GM19035 (cell line): Measurements from ENCODE around the gene HMG20A.
"Not testable (repeated sequence)": the region's sequence is repeated elsewhere in the genome, so short reads cannot be mapped to it uniquely, and the experiment has no call there.

ENCODE experiments used
- ATAC-seq: cut with Tn5 transposase; IDR thresholded peaks from one replicate; pipeline ENCODE4 v1.9.1; 2021; ENCODE audit not compliant: unreplicated experiment

Gene HMG20A

DNA sequence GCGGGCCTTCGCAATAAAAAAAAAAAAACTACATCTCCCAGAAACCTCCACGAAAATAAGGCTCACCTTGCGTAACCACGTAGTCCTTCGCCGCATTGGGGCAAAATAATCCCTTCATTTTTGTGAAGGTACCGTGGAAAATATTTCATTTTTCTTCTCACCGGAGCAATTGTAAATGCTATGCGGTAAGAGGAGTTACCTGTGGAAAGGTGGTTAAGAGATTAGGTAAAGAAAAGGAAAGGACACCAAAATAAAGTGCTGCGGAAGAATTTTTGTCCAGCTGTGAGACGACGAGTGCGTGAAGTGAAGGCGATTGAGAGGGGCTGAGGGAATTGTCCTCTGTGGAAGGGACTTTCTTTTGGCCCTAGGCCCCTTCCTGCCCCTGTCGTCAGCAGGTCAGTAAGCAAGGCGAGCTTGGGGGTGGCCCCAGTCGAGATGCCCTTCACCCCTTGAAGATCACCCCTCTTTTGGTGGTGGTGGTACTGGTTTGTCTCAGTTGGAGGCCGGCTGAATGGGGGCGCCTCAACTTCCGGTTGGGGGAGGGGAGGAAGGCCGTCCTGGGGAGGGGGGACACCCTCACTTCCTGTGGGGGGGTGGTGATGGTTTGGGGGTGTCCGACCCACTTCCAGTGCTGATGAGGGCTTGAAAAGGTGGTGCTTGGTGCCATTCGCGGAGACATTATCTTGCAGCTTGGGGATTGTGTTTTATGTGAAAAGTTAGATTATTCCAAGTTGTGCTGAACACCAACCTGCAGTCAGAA lies at the start of gene HMG20A:
TSS of gene HMG20A (plus strand) at position 279 of the 760 bp plus-strand sequence. CDS start 37,520 bp downstream, outside the sequence.
- peak; percentile 54 for ATAC-seq

DNA sequence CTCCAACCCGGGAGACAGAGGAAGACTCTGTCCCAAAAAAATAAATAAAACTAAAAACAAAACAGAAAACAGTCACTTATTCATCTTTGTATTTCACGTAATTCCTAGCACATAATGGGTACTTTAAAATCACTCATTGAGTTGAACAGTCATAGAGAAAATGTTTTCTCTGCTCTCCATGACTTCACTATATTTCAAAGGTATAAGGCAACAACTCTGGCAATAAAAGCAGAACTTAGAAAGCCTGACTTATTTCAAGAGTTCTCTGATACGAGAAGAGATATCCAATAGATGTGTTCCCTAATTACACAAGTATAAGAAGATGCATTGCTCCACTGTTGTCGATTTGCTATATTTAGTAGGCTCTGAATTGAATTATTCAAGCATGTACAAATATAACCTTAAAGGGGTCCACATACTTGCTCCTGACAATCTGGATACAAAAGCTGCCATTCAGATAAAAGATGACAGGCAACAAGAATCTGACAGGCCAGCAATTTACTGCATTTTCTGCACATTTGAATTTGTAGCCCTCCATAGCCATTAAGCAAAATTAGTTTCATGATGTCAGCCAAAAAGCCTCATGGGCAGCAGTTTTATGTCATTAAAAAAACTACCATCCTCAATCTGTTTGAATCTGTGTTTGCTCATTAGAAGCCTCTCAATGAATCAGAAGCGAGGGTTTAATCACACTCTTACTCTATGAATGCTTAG lies 48.7 kb upstream of the HMG20A start:
- no peak for ATAC-seq

DNA sequence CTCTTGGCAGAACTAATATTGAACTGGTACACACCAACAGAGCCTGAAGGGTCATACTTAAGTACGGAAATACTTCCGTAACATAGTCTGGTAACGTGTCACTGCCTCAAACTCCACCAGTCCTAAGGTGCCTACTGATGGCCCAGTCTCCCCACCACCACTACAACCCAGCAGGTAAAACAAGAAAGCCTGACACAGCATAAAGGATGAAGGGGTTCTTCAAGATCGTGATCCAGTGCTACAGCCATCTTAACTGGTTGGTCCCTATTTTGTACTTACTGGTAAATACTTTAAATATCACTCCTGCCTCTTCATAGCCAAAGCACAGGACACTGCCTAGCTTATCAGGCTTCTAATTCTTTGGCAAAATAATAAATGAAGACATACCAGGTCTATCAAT lies 47.2 kb upstream of the HMG20A start:
- no peak for ATAC-seq

DNA sequence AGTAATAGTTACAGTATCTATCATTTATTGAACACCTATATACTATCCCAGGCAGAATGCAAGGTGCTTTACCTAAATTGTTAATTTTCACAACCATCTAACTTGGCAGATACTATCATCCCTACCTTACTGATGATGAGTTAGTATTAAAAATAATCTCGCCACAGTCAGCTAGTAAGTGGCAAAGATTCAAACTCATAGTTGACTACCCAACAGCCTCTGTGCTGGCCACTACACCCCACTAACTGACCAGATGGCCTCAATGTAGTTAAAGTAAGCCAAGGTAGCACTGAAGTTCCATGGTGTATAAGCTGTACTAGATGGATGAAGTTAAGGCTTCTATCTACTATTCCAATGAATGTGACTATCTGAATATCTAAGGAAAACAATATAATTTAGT lies 45.6 kb upstream of the HMG20A start:
- ATAC-seq, result no peak

DNA sequence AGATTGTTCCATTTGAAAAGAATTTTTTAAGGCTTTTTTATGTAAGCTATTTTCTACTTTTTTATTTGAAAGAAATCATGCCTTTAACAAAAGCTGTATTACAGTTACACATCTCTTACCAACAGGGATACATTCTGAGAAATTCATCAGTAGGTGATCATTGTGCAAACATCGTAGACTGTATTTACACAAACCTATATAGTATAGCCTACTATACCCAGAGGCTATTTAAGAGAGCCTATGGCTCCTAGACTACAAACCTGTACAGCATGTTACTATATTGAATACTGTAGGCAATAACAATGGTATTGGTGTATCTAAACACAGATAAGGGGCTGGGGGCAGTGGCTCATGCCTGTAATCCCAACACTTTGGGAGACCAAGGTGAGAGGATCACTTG lies 43.9 kb upstream of the HMG20A start:
- no peak for ATAC-seq

DNA sequence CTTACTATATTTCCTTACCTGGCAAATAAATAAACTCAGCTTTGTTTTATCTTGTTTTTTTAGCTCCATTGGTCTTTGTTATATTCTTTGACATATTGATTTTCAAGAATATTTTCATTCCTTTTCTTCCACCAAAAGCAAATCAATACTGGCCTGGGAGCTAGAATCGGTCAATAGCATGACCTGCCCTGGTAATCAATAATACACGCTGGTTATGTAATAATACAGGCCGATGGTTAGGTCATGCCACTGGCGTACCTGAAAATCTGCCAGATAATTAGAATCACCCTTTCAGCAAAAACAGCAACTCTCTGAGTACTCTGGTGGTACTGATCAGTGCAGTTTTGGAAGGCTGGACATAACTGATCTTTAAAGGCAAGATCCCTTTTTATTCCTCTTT lies 40.7 kb upstream of the HMG20A start:
- no peak for ATAC-seq

DNA sequence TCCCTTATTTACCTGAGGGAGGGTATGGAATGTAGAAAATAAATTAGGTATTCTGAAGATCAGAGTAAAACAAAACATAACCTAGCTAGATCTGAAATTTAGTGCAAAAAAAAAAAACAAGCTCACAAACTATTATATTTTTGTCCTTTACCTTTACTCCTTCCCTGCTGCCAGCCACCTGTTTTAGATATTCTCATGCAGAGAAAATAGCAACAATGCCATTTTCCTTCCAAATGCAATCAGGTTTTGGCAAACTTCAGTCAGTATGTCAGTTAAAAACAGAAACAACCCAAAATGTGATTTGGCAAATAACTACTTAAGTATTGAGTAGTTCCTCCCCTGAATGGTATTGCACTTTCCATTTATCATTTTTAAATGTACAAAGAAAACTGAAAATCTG lies 36.6 kb upstream of the HMG20A start:
- ATAC-seq, result no peak

DNA sequence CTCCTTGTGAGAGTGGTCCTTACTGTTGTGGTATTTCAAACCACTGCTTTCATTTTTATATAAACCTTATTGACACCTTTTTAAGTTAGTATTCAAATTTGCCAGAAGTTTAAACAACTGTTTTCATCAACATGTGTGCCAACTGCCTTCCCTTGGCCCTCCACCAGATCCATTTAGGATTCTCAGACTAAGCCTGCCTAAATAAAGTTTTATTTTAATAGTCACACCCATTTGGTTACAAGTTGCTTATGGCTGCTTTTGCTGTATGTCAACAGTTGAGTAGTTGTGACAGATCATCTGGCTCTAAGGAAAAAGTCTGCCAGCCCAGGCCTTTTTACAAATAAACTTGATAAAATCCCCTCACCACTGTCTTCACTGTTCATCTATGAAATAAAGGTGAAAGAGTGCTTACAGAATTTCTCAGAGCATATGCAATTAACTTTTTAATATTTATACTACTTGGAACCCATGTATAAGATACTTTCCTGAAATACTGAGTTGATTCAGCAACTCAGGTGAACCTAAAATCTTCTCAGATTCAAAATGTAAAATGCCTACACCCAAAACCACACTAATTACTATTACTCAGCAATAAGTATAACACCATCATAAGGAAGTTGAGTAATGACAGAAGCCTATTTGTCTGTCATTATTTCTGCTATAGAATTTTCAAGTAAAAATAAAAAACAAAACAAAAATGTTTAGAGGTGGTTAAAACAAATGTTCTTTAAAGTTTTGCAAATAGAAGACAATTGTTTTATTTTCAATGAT lies 35.9 kb upstream of the HMG20A start:
- no peak for ATAC-seq

DNA sequence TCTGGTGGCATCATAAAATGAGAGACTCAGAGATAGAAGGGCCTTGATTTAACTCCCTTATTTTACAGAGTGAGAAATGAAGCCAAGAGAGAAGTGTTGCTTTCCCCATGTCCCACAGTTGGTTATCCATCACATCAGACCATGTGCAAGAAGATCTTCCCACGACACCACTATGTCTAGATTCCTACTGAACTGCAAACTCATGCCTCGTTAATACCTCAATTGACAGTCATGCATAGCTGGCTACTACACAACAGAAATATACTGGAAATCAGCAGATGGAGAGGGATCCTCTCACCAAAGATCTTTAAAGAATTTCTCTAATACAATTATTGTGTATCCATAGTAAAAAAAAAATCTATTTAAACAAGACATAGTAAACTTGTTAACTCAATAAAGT lies 34.1 kb upstream of the HMG20A start:
- ATAC-seq, result no peak

DNA sequence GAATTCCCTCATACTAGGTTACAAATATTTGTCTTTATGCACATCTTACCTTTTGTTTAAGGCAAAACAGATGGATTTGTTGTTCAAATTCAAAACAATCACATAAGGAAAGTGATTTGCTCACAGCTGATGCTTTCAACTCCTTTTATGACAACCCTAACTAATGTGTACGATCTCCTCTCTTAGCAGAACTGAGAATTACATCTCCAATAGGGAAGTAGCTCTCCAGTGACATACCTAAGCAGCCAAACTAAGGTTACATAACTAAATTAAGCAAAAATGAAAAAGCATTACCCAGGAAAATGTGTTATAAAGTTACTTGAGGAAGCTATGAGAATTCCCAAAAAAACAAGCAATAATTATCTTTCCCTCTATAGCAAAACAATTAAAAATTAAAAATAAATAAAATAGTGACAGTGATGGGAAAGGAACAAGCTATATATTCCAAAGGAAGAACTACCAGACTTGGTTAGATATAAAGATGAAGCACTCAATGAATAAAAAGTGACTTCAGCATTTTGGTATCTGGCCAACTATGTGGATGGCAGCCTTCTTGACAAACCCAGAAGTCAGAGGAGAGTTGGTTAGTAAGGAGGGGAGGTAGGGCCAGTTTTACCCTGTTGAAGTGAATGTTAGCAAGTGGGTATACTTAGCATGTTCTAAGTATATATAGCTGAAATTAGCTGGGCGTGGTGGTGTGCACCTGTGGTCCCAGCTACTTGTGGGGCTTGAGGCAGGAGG lies 33.2 kb upstream of the HMG20A start:
- no peak for ATAC-seq

DNA sequence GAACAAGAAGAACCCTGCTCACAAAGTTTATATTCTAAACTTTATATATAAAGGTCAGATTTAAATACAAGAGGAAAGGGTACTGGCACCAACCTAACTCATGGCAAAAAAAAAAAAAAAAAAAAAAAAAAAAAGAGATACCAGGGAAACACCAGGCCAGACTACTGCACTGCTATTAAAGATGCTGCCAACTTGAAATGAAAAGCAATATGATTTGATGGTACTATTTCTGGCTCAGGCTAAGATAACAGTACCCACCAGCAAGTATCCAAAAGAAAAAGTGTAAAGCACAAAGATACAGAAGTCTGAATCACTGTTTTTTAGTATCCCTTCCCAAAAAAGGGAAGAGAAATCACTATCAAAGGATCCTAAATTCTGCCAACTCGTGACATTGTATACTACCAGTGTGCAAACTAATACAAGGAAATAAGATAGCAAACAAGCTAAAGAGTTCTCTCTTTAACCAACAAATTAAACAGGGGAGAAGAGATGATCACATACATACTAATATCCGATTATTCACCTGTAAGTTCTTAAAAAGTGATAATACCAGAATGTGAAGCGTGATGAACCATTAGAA lies 29.2 kb upstream of the HMG20A start:
- no peak for ATAC-seq

DNA sequence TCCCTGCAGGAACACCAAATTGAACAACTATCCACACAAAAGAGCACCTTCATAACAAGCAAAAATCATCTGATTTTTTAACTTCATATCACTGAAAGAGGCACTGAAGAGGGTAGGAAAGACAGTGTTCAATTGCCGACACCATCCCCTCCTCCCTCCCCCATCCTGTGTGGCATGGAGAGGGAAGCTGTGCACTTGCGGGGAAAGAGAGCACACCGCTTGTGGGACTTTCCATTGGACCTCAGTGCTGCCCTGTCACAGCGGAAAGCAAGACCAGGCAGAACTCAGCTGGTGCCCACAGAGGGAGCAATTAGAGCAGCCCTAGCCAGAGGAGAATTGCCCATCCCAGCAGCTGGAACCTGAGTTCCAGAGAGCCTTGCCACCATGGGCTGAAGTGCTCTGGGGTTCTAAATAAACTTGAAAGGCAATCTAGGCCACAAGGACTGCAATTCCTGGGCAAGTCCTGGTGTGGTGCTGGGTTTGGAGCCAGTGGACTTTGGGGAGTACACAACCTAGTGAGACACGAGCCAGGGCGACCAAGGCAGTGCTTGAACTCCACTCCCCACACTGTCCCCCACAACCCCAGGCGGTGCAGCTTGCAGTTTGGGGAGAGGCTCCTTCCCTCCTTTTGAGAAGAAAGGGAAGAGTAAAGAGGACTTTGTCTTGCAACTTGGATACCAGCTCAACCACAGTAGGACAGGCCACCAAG lies 27.8 kb upstream of the HMG20A start:
- ATAC-seq, result no peak

DNA sequence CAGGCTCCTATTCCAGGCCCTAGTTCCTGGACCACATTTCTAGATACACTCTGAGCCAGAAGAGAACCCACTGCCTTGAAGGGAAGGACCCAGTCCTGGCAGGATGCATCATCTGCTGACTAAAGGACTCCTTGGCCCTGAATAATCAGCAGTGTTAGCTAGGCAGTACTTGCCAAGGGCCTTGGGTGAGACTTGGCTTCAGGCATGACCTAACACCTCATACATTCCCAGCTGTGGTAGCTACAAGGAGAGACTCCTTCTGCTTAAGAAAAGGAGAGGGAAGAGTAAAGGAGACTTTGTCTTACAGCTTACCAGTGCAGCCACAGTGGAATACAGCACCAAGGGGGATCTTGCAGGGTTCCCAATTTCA lies 27.2 kb upstream of the HMG20A start:
- no peak for ATAC-seq

DNA sequence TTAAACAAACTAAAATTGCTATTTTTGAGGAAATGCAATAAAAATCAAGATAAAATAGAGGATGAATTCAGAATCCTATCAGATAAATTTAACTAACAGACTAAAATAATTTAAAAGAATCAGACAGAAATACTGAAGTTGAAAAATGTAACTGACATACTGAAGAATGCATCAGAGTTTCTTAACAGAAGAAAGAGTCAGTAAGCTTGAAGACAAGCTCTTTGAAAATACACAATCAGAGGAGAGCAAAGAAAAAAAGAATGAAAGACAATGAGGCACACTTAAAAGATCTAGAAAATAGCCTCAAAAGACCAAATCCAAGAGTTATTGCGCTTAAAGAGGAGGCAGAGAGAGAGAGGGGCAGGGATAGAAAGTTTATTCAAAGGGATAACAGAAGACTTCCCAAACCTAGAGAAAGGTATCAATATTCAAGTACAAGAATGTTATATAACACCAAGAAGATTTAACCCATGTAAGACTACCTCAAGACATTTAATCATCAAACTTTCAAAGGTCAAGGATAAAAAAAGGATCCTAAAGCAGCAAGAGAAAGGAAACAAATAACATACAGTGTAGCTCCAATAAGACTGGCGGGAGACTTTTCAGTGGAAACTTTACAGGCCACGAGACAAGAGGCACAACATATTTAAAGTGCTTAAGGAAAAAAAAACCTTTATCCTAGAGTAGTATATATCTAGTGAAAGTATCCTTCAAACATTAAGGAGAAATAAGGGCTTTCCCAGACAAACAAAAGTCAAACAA lies 25.5 kb upstream of the HMG20A start:
- ATAC-seq, result no peak

DNA sequence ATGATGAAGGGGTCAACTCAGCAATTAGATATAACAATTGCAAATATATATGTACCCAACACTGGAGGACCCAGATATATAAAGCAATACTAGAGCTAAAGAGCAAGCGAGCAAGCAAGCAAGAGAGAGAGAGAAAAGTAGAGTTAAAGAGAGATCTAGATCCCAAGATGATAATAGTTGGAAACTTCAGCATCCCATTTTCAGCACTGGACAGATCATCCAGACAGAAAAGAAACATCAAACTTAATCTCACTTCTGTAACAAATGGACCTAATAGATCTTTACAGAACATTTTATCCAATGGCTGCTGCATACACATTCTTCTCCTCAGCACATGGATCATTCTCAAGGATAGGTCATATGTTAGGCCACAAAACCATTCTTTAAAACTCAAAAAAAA lies 24.0 kb upstream of the HMG20A start:
- ATAC-seq, result no peak

DNA sequence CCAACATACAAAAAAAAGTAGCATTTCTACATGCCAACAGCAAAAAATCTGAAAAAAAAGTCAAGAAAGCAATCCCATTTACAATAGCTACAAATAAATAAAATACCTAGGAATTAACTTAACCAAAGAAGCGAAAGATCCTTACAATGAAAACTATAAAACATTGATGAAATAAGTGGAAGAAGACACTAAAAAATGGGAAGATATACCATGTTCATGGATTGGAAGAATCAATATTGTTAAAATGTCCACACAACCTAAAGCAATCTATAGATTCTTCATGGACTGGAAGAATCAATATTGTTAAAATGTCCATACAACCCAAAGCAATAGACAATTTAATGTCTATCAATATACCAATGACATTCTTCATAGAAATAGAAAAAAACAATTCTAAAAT lies 21.8 kb upstream of the HMG20A start:
- no peak for ATAC-seq

DNA sequence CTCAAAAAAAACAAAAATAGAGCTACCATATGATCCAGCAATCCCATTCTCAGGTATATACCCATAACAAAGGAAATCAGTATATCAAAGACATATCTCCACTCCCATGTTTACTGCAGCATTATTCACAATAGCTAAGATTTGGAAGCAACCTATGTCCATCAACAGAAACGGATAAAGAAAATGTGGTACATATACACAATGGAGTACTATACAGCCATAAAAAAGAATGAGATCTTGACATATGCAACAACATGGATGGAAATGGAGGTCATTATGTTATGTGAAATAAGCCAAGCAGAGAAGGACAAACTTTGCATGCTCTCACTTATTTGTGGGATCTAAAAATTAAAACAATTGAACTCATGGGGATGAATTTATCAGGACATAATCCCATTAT lies 20.4 kb upstream of the HMG20A start:
- ATAC-seq, result no peak

DNA sequence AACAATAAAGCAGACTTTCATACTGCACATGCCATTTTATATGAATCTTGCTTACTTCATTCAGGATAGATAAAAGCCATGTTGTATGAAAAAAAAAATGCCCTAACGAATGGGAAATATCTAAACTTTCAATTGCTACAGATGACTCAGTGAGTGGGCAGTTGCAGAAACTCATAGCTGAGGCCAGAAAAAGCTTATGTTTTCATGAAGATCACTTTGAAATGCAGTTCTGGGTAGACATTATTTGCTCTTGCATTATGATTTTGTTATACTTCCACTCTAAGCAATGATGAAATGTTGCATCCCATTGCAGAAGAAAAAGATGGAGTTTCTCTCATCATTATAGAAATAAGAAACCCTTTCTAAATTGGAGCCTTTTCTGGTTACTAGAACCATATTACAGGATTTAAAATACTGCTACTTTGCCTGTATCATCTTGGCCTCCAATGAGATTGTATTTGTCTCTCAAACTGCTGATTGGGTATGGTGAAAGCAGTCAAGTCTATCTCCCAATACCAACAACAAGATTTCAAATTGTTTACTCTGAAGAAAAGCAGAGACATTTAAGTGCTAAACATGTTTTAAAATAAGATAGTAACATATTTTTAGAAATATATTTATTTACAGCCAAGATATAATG lies 17.8 kb upstream of the HMG20A start:
- ATAC-seq, result no peak

DNA sequence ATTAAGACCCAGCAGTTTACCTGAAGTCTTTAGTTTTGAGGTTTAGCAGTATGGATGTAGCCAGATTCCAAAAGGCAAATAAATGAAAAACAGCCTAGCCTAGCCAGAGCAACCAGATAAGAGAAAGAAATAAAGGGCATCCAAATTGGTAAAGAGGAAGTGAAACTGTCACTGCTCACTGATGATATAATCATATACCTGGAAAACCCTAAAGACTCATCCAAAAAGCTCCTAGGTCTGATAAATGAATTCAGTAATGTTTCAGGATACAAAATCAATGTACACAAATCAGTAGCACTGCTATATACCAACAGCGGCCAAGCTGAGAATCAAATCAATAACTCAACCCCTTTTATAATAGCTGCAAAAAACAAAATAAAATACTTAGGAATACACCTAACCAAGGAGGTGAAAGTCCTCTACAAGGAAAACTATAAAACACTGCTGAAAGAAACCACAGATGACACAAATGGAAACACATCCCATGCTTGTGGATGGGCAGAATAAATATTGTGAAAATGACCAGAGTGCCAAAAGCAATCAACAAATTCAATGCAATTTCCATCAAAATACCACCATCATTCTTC lies 14.4 kb upstream of the HMG20A start:
- not testable (repeated sequence) for ATAC-seq
